Fibroblast of villous mesenchyme (primary cell): Measurements from ENCODE around the gene TPGS1. TPM values are rescaled to one million over a fixed set of nuclear protein-coding genes. Genes with fewer than 3 reads are reported as not detected.

Experiments used
- DNase-seq: peaks from one replicate; pipeline ENCODE4 v3.0.0-alpha.2; 2010; ENCODE audit warnings: low read depth
- H3K4me3 ChIP-seq: 2 replicates; pipeline ENCODE4 v1.5.1; 2011; ENCODE audit warnings: low read depth, mild to moderate bottlenecking, low read length
- CTCF ChIP-seq: IDR thresholded peaks from 2 replicates; pipeline ENCODE4 v1.5.1; 2012; ENCODE audit warnings: low read depth, mild to moderate bottlenecking, low read length; ENCODE audit not compliant: insufficient read depth
- total RNA-seq: library from RNA; depleted of rRNA; stranded (reverse); fragments of >200 nt; gene quantifications from 2 replicates; pipeline ENCODE4 v1.2.3, GENCODE V29; 2012

The TPGS1 gene
- total RNA-seq, 1 donor, result 16.8 TPM

- TF ChIP-seq CTCF, result no peak
- H3K4me3 ChIP-seq, result no peak overlapping the region
- DNase-seq, result no peak
Measured at GRCh38 chr19:492091-492531, 15.2 kb upstream of the TPGS1 start.

- DNase-seq, result no peak
- no peak for TF ChIP-seq CTCF
- H3K4me3 ChIP-seq, result no peak overlapping the region
Measured at GRCh38 chr19:493391-494170, 13.7 kb upstream of the TPGS1 start.

- H3K4me3 ChIP-seq, result no peak overlapping the region
- DNase-seq, result no peak
- TF ChIP-seq CTCF, result no peak
Measured at GRCh38 chr19:494171-495080, 12.9 kb upstream of the TPGS1 start.

GRCh38 chr19:495081-495401 lies 12.3 kb upstream of the TPGS1 start:
- H3K4me3 ChIP-seq, result no peak overlapping the region
- DNase-seq, result no peak
- no peak for TF ChIP-seq CTCF

GRCh38 chr19:495402-496111 lies 11.7 kb upstream of the TPGS1 start:
- peak; percentile 74 for TF ChIP-seq CTCF
- no peak overlapping the region for H3K4me3 ChIP-seq
- DNase-seq, result no peak

- H3K4me3 ChIP-seq, result no peak within 1 kb of the TSS
- no peak for TF ChIP-seq CTCF
- no peak for DNase-seq
Measured at GRCh38 chr19:496112-496665, 11.1 kb upstream of the TPGS1 start, which contains the start of gene MADCAM1. TSS of gene MADCAM1 (plus strand) at chr19:496486. CDS start at chr19:496500, 14 bp downstream.
